Endodermal cell (in vitro differentiated cells): ENCODE measurements around the gene RRAGA. TPM values are rescaled to one million over a fixed set of nuclear protein-coding genes. Genes with fewer than 3 reads are reported as not detected.
A peak's percentile ranks its signal among the peaks of the same experiment; 100 is the strongest.
"Not testable (repeated sequence)": the region's sequence is repeated elsewhere in the genome, so short reads cannot be mapped to it uniquely, and the experiment has no call there.

Experiments
- DNase-seq: peaks from one replicate; pipeline ENCODE4 v3.0.0-alpha.2; 2017
- H3K27ac ChIP-seq: 2 replicates; pipeline ENCODE4 v1.5.1; 2013; ENCODE audit warnings: mild to moderate bottlenecking, low read depth, low read length, moderate library complexity
- H3K27me3 ChIP-seq: 2 replicates; pipeline ENCODE4 v1.6.1; 2013; ENCODE audit warnings: mild to moderate bottlenecking, low read length, moderate library complexity; ENCODE audit not compliant: insufficient read depth, control insufficient read depth, poor library complexity, severe bottlenecking
- H3K36me3 ChIP-seq: 2 replicates; pipeline ENCODE4 v1.7.0; 2013; ENCODE audit warnings: mild to moderate bottlenecking, low read length, moderate library complexity; ENCODE audit not compliant: control insufficient read depth, insufficient read depth
- H3K4me1 ChIP-seq: one replicate; pipeline ENCODE4 v1.7.0; 2013; ENCODE audit warnings: low read length; ENCODE audit not compliant: control insufficient read depth, insufficient read depth
- H3K4me3 ChIP-seq: 2 replicates; pipeline ENCODE4 v1.5.1; 2013; ENCODE audit warnings: mild to moderate bottlenecking, low read length, moderate library complexity
- H3K9ac ChIP-seq: 2 replicates; pipeline ENCODE4 v1.6.1; 2013; ENCODE audit warnings: mild to moderate bottlenecking, low read length, moderate library complexity; ENCODE audit not compliant: poor library complexity, severe bottlenecking; ENCODE audit errors: extremely low read depth
- H3K9me3 ChIP-seq: 2 replicates; pipeline ENCODE4 v1.6.1; 2013; ENCODE audit warnings: mild to moderate bottlenecking, low read length, moderate library complexity; ENCODE audit not compliant: control insufficient read depth
- H3K27ac Mint-ChIP-seq: 2 replicates; pipeline ENCODE4 v1.8.0; 2020; ENCODE audit warnings: mixed read lengths
- H3K27me3 Mint-ChIP-seq: 2 replicates; pipeline ENCODE4 v1.8.0; 2021; ENCODE audit warnings: mild to moderate bottlenecking, mixed read lengths; ENCODE audit not compliant: insufficient read depth
- H3K36me3 Mint-ChIP-seq: 2 replicates; pipeline ENCODE4 v1.8.0; 2020; ENCODE audit warnings: low read depth, mixed read lengths
- H3K4me1 Mint-ChIP-seq: 2 replicates; pipeline ENCODE4 v1.8.0; 2020; ENCODE audit warnings: mixed read lengths
- H3K4me3 Mint-ChIP-seq: 2 replicates; pipeline ENCODE4 v1.8.0; 2020; ENCODE audit warnings: mild to moderate bottlenecking, moderate library complexity, mixed read lengths
- H3K9me3 Mint-ChIP-seq: 2 replicates; pipeline ENCODE4 v1.8.0; 2020; ENCODE audit warnings: mild to moderate bottlenecking, mixed read lengths
- CTCF ChIP-seq: fragments of 200-600 bp; sonication (generic); conservative IDR thresholded peaks from 2 replicates; pipeline ENCODE4 v1.5.0; 2021; ENCODE audit warnings: antibody characterized with exemption, mild to moderate bottlenecking
- WGBS, 2 experiments: methylation state at CpG; one replicate each; pipeline versions ENCODE4 v1.1.5 to v1.1.7; 2013; ENCODE audit warnings: missing lambda C conversion rate in 2 of 2, mixed read lengths in 1 of 2; ENCODE audit not compliant: insufficient coverage in 1 of 2, insufficient read length in 1 of 2; 5-methylcytosine and 5-hydroxymethylcytosine counted together
- total RNA-seq, 2 donors: library from RNA; stranded (reverse); fragmentation: NEBNext Ultra II Directional in 1 of 2; extraction: Animal tissue kit (Norgen Biotek cat#: 25700) in 1 of 2; gene quantifications; 2 replicates in 1 of 2; 3 replicates in 1 of 2; pipeline ENCODE4 v1.2.1, GENCODE V29; 2021

Gene RRAGA
- total RNA-seq, 2 donors from 2014 or later = 45.0 to 47.2 TPM

- peaks cover 67% of the 10 kb centered on the region for H3K36me3 ChIP-seq
- no peaks in the 10 kb centered on the region for H3K9me3 ChIP-seq
- no peak overlapping the region for H3K4me3 ChIP-seq
- H3K27me3 Mint-ChIP-seq = no peaks in the 10 kb centered on the region
- H3K27me3 ChIP-seq = no peaks in the 10 kb centered on the region
- no peak for TF ChIP-seq CTCF
- no peak overlapping the region for H3K27ac Mint-ChIP-seq
- peaks cover 60% of the 10 kb centered on the region for H3K36me3 Mint-ChIP-seq
- no peak overlapping the region for H3K9ac ChIP-seq
- 86% methylated on average over 1 of the region's 1 CpG; no CpG with 5 or more reads in 1 of the 2 experiments for WGBS, 2 experiments
- no peak overlapping the region for H3K4me3 Mint-ChIP-seq
- no peaks in the 10 kb centered on the region for H3K4me1 ChIP-seq
- H3K27ac ChIP-seq = no peak overlapping the region
- no peak for DNase-seq
- H3K9me3 Mint-ChIP-seq = no peaks in the 10 kb centered on the region
- H3K4me1 Mint-ChIP-seq = no peaks in the 10 kb centered on the region
Measured at GRCh38 chr9:19074836-19075235, 25.6 kb downstream of the RRAGA start.

- no peak for DNase-seq
- WGBS, 2 experiments = 50 to 66% methylated on average over 1 to 2 of the region's 2 CpGs
- peaks cover 81% of the 10 kb centered on the region for H3K36me3 ChIP-seq
Measured at GRCh38 chr9:19085295-19085694, 36.1 kb downstream of the RRAGA start.

GRCh38 chr9:19087106-19088000, 38.1 kb downstream of the RRAGA start:
- no peaks in the 10 kb centered on the region for H3K9me3 ChIP-seq
- H3K9ac ChIP-seq = no peak overlapping the region
- H3K27me3 ChIP-seq = no peaks in the 10 kb centered on the region
- TF ChIP-seq CTCF = no peak
- peaks cover 90% of the 10 kb centered on the region for H3K36me3 ChIP-seq
- no peaks in the 10 kb centered on the region for H3K4me1 ChIP-seq
- Mint-ChIP-seq H3K4me3 (no peak overlapping the region), H3K27me3 (no peaks in the 10 kb centered on the region), H3K9me3 (no peaks in the 10 kb centered on the region), H3K36me3 (peaks cover 67% of the 10 kb centered on the region), H3K27ac (no peak overlapping the region), H3K4me1 (no peaks in the 10 kb centered on the region)
- no peak for DNase-seq
- no peak overlapping the region for H3K27ac ChIP-seq
- H3K4me3 ChIP-seq = no peak overlapping the region
- 97 to 98% methylated on average over 6 of the region's 6 CpGs for WGBS, 2 experiments

More at GRCh38 chr9:19085295-19085694, 36.1 kb downstream of the RRAGA start:
- H3K27ac ChIP-seq = no peak overlapping the region
- peak; percentile 76 for TF ChIP-seq CTCF
- H3K4me3 ChIP-seq = no peak overlapping the region
- no peak overlapping the region for H3K9ac ChIP-seq
- no peaks in the 10 kb centered on the region for H3K4me1 Mint-ChIP-seq
- peaks cover 59% of the 10 kb centered on the region for H3K36me3 Mint-ChIP-seq
- no peaks in the 10 kb centered on the region for H3K9me3 ChIP-seq
- H3K27me3 Mint-ChIP-seq = no peaks in the 10 kb centered on the region
- no peak overlapping the region for H3K27ac Mint-ChIP-seq
- H3K27me3 ChIP-seq = no peaks in the 10 kb centered on the region
- no peaks in the 10 kb centered on the region for H3K9me3 Mint-ChIP-seq
- H3K4me3 Mint-ChIP-seq = no peak overlapping the region
- H3K4me1 ChIP-seq = no peaks in the 10 kb centered on the region

GRCh38 chr9:19097431-19097830, 48.2 kb downstream of the RRAGA start:
- peaks cover 40% of the 10 kb centered on the region for H3K36me3 Mint-ChIP-seq
- H3K4me3 ChIP-seq, H3K27ac Mint-ChIP-seq, H3K9me3 ChIP-seq, H3K27ac ChIP-seq, H3K4me1 Mint-ChIP-seq, H3K27me3 Mint-ChIP-seq, H3K9me3 Mint-ChIP-seq, DNase-seq, H3K4me1 ChIP-seq, H3K27me3 ChIP-seq, H3K9ac ChIP-seq, H3K4me3 Mint-ChIP-seq: not testable (repeated sequence)
- peaks cover 52% of the 10 kb centered on the region for H3K36me3 ChIP-seq
